Activated T-cell treated with anti-CD3 and anti-CD28 coated beads, Interleukin-2, amount 50 U/mL, for 24 hours (primary cell): ENCODE results near the gene LIMK1.
"Not testable (repeated sequence)": the region's sequence is repeated elsewhere in the genome, so short reads cannot be mapped to it uniquely, and the experiment has no call there.

ENCODE experiments used
- DNase-seq: peaks from one replicate; pipeline ENCODE4 v3.0.0-alpha.2; 2020
- H3K27ac Mint-ChIP-seq: 2 replicates; pipeline ENCODE4 v1.8.0; 2020; ENCODE audit warnings: mild to moderate bottlenecking, mixed read lengths
- H3K27me3 Mint-ChIP-seq: 2 replicates; pipeline ENCODE4 v1.8.0; 2020; ENCODE audit warnings: mixed read lengths
- H3K36me3 Mint-ChIP-seq: 2 replicates; pipeline ENCODE4 v1.8.0; 2020; ENCODE audit warnings: low read depth, mixed read lengths
- H3K4me1 Mint-ChIP-seq: 2 replicates; pipeline ENCODE4 v1.8.0; 2020; ENCODE audit warnings: low read depth, mixed read lengths
- H3K4me3 Mint-ChIP-seq: 2 replicates; pipeline ENCODE4 v1.8.0; 2020; ENCODE audit warnings: mild to moderate bottlenecking, moderate library complexity, mixed read lengths
- H3K9me3 Mint-ChIP-seq: 2 replicates; pipeline ENCODE4 v1.8.0; 2020; ENCODE audit warnings: mixed read lengths

Gene LIMK1

DNA sequence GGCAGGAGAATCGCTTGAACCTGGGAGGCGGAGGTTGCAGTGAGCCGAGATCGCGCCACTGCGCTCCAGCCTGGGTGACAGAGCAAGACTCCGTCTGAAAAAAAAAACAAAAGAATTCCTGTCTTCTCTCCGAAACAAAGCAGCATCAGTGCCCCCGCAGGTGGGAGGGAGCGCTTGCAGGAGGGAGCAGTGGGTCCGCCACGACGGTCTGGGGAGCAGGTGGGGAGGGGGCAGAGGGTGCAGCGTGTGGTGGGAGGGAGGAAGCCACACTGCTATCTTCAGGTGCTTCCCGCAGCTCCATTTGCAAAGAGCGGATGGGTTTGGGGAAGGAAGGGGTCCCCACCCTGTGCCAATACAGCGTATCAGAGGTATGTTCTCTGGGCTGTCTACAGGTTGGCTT, 31.7 kb downstream of the LIMK1 start:
- H3K27me3 Mint-ChIP-seq = no peaks in the 10 kb centered on the region
- no peak overlapping the region for H3K27ac Mint-ChIP-seq
- no peak overlapping the region for H3K4me3 Mint-ChIP-seq
- H3K36me3 Mint-ChIP-seq = peaks cover 60% of the 10 kb centered on the region
- no peak for DNase-seq
- no peaks in the 10 kb centered on the region for H3K9me3 Mint-ChIP-seq
- H3K4me1 Mint-ChIP-seq = no peaks in the 10 kb centered on the region

DNA sequence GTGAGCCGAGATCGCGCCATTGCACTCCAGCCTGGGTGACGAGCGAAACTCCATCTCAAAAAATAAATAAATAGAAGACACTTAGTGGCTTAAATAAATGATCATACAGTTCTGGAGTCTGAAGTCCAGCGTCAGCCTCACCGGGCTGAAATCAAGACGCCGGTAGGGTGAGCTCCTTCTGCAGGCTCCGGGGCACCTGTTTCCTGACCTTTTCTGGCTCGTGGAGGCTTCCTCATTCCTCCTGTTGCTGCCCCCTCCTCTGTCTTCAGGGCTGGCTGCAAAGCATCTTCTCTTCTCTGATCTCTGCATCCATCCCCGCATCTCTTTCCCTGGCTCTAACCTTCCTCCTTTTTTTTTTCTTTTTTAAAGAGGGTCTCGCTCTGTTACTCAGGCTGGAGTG, 32.8 kb downstream of the LIMK1 start:
- Mint-ChIP-seq H3K27ac (no peak overlapping the region), H3K9me3 (no peaks in the 10 kb centered on the region), H3K36me3 (peaks cover 61% of the 10 kb centered on the region), H3K4me1 (no peaks in the 10 kb centered on the region), H3K27me3 (no peaks in the 10 kb centered on the region), H3K4me3 (no peak overlapping the region)
- no peak for DNase-seq

DNA sequence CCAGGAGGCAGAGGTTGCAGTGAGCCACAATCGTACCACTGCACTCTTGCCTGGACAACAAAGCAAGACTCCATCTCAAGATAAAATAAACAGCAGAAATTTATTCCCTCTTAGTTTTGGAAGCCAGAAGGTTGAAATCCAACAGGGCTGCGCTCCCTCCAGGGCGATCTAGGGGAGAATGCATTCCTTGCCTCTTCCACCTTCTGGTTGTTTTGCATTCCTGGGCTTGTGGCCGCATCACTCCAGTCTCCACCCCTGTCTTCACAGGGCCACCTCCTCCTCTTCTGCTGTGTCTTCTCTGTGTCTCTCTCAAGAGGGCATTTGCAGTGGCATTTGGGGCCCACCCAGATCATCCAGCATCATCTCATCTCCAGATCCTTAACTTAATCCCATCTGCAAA, 36.2 kb downstream of the LIMK1 start:
- no peaks in the 10 kb centered on the region for H3K27me3 Mint-ChIP-seq
- no peaks in the 10 kb centered on the region for H3K9me3 Mint-ChIP-seq
- H3K4me1 Mint-ChIP-seq = no peaks in the 10 kb centered on the region
- peaks cover 47% of the 10 kb centered on the region for H3K36me3 Mint-ChIP-seq
- no peak overlapping the region for H3K4me3 Mint-ChIP-seq
- no peak overlapping the region for H3K27ac Mint-ChIP-seq
- no peak for DNase-seq

- Mint-ChIP-seq H3K27ac (peak overlapping the region; percentile 2), H3K27me3 (no peaks in the 10 kb centered on the region), H3K4me3 (no peak overlapping the region), H3K4me1 (no peaks in the 10 kb centered on the region), H3K9me3 (no peaks in the 10 kb centered on the region), H3K36me3 (peaks cover 37% of the 10 kb centered on the region)
- no peak for DNase-seq
Measured at GRCh38 chr7:74121401-74122249, 38.0 kb downstream of the LIMK1 start.

DNA sequence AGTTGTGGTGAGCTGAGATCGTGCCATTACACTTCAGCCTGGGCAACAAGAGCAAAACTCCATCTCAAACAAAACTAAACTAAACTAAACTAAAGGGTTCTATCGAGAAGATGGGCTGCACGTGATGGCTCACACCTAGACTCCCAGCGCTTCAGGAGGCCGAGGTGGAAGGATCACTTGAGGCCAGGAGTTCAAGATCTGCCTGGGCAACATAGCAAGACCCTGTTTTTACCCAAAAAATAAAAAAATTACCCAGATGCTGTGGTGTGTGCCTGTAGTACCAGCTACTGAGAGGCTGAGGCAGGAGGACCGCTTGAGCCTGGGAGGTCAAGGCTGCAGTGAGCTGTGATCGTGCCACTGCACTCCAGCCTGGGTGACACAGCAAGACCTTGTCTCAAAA, 40.3 kb downstream of the LIMK1 start:
- not testable (repeated sequence) for H3K4me3 Mint-ChIP-seq, DNase-seq, H3K27ac Mint-ChIP-seq, H3K27me3 Mint-ChIP-seq, H3K4me1 Mint-ChIP-seq, H3K9me3 Mint-ChIP-seq
- peaks cover 25% of the 10 kb centered on the region for H3K36me3 Mint-ChIP-seq

DNA sequence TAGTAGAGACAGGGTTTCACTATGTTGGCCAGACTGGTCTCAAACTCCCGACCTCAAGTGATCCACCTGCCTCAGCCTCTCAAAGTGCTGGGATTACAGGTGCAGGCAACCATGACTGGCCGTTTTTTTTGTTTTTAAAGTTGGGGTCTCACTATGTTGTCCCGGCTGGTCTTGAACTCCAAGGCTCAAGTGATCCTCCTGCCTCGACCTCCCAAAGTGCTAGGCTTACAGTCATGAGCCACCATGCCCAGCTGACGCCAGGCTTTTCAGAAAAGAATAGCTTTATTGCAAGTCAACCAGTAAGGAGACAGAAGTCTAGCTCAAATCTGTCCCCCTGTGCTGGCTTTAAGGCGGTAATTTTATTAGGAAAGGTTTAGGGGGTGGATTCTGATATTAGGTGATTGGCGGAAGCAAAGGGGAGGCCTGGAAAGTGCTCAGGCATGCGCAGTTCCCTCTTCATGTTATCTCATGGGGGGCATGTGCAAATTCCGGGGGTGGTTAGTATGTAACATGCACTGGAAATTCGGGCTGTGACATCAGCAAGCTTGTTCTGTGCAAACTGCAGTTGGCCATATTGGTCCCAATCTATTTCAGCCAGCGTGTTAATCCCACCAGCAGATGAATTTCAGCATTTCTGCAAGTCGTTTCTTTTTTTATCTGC, 42.7 kb downstream of the LIMK1 start:
- H3K27me3 Mint-ChIP-seq = no peaks in the 10 kb centered on the region
- H3K4me3 Mint-ChIP-seq = no peak overlapping the region
- no peak overlapping the region for H3K27ac Mint-ChIP-seq
- no peaks in the 10 kb centered on the region for H3K9me3 Mint-ChIP-seq
- no peak for DNase-seq
- no peaks in the 10 kb centered on the region for H3K4me1 Mint-ChIP-seq
- H3K36me3 Mint-ChIP-seq = peaks cover 9% of the 10 kb centered on the region

- DNase-seq = no peak
- no peak overlapping the region for H3K4me3 Mint-ChIP-seq
- H3K27ac Mint-ChIP-seq = no peak overlapping the region
- H3K27me3 Mint-ChIP-seq = no peaks in the 10 kb centered on the region
- H3K36me3 Mint-ChIP-seq = no peaks in the 10 kb centered on the region
- H3K9me3 Mint-ChIP-seq = no peaks in the 10 kb centered on the region
- H3K4me1 Mint-ChIP-seq = peaks cover 3% of the 10 kb centered on the region
Measured at GRCh38 chr7:74129887-74130286, 46.3 kb downstream of the LIMK1 start.

GRCh38 chr7:74130518-74130917, 46.9 kb downstream of the LIMK1 start:
- H3K9me3 Mint-ChIP-seq = no peaks in the 10 kb centered on the region
- DNase-seq = no peak
- H3K36me3 Mint-ChIP-seq = no peaks in the 10 kb centered on the region
- no peak overlapping the region for H3K27ac Mint-ChIP-seq
- no peaks in the 10 kb centered on the region for H3K27me3 Mint-ChIP-seq
- H3K4me1 Mint-ChIP-seq = peaks cover 3% of the 10 kb centered on the region
- H3K4me3 Mint-ChIP-seq = no peak overlapping the region

- Mint-ChIP-seq H3K4me3 (no peak overlapping the region), H3K36me3 (no peaks in the 10 kb centered on the region), H3K9me3 (no peaks in the 10 kb centered on the region), H3K27ac (no peak overlapping the region), H3K27me3 (no peaks in the 10 kb centered on the region), H3K4me1 (peaks cover 3% of the 10 kb centered on the region)
- DNase-seq = no peak
Measured at GRCh38 chr7:74134117-74134620, 50.6 kb downstream of the LIMK1 start.

- Mint-ChIP-seq H3K27me3 (no peaks in the 10 kb centered on the region), H3K9me3 (no peaks in the 10 kb centered on the region), H3K27ac (no peak overlapping the region), H3K4me1 (peaks cover 7% of the 10 kb centered on the region), H3K4me3 (no peak overlapping the region), H3K36me3 (no peaks in the 10 kb centered on the region)
- DNase-seq = no peak
Measured at GRCh38 chr7:74138334-74138867, 54.8 kb downstream of the LIMK1 start.

DNA sequence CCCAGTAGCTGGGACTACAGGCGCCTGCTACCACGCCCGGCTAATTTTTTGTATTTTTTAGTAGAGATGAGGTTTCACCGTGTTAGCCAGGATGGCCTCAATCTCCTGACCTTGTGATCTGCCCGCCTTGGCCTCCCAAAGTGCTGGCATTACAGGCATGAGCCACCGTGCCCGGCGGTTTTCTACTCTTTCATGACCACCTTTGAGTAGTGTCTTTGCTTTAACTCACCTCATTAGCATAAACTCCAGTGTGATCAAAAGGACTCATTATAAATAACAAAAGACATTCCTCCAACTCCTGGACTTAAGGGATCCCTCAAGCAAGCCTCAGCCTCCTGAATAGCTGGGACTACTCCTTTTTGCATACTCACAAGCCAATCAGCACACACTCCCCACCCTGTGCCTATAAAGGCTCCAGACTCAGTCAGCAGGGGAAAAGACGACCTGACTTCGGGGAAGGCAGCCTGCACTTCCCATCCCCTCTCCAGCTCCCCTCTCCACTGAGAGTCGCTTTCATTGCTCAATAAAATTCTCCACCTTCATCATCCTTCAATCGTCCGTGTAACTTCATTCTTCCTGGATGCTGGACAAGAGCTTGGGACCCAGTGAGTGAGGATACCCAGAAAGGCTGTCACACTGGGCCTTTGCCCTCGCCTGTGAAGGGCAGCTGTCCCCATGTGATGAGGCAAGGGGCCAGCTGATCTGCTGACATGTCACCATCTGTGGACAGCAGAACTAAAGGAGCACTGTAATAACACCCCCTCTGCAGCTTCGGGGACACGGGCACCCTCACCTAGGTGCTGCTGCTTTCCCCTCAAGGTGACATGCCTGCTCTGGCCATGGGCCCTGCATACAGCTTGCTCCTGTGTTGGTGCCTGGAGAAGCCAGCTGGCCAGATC, 55.6 kb downstream of the LIMK1 start:
- Mint-ChIP-seq H3K9me3 (no peaks in the 10 kb centered on the region), H3K27ac (no peak overlapping the region), H3K4me3 (no peak overlapping the region), H3K27me3 (no peaks in the 10 kb centered on the region), H3K36me3 (no peaks in the 10 kb centered on the region), H3K4me1 (peaks cover 6% of the 10 kb centered on the region)
- no peak for DNase-seq

DNA sequence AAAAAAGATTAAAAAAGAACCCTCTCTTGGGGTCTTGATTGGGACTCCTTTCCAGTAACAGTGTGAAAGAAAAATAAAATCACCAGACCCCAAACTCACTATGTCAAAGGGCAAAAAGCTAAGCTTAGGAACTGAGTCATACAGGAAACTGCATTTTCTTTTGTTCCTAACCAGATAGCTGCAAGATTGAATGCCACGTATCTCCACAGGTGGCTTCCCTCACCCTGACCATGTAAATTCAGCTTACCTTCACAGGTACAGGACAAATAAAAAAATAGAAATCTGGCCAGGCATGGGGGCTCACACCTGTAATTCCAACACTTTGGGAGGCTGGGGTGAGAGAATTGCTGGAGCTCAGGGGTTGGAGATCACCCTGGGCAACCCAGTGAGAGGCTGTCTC, 58.1 kb downstream of the LIMK1 start:
- Mint-ChIP-seq H3K9me3 (peaks cover 2% of the 10 kb centered on the region), H3K27ac (no peak overlapping the region), H3K27me3 (peaks cover 2% of the 10 kb centered on the region), H3K4me1 (peaks cover 4% of the 10 kb centered on the region), H3K36me3 (no peaks in the 10 kb centered on the region), H3K4me3 (no peak overlapping the region)
- DNase-seq = no peak

DNA sequence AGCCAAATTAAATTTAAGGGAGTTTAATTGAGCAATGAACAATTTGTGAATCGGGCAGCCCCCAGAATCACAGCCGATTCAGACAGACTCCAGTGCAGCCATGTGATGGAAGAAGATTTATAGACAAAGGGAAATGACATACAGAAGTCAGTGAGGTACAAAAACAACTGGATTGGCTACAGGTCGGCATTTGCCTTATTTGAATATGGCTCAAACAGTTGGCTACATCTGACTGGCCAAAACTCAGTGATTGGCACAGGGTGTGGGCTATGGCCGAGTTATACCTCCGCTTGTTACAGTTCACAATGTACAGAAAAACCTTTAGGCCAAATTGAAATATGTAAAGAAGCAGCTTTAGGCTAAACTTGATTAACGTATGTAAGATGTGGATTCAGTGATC, 59.8 kb downstream of the LIMK1 start:
- Mint-ChIP-seq H3K4me1 (peaks cover 4% of the 10 kb centered on the region), H3K36me3 (no peaks in the 10 kb centered on the region)

DNA sequence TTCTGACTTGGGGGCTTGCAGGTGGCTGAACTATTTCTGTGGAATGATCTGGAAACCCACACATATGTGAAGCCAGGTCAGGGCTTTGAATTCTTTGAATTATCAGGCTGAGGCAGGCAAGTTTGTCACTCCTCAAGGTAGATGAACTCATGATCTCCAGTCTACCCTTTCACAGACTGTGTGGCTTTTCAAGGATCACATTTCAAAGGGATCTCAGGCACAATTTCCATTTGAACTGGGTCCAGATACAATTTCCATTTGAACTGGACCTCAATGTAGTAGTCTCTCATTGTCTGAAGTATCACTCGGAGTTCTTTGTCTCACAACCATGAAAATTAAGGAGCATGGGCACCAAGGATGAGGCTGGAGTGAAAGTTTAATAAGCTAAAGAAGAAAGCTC, 64.9 kb downstream of the LIMK1 start:
- no peak overlapping the region for H3K4me3 Mint-ChIP-seq
- H3K36me3 Mint-ChIP-seq = no peaks in the 10 kb centered on the region
- no peaks in the 10 kb centered on the region for H3K4me1 Mint-ChIP-seq
- H3K9me3 Mint-ChIP-seq = peaks cover 2% of the 10 kb centered on the region
- H3K27me3 Mint-ChIP-seq = peaks cover 2% of the 10 kb centered on the region
- no peak for DNase-seq
- no peak overlapping the region for H3K27ac Mint-ChIP-seq

More for the DNA sequence above, 59.8 kb downstream of the LIMK1 start:
- no peak for DNase-seq
- H3K4me3 Mint-ChIP-seq = no peak overlapping the region
- no peak overlapping the region for H3K27ac Mint-ChIP-seq
- H3K9me3 Mint-ChIP-seq = peaks cover 2% of the 10 kb centered on the region
- peaks cover 2% of the 10 kb centered on the region for H3K27me3 Mint-ChIP-seq
